H1 (cell line): ENCODE data around the gene SLC35E1. TPM values are rescaled to one million over a fixed set of nuclear protein-coding genes. Genes with fewer than 3 reads are reported as not detected.

Source experiments
- BRCA1 ChIP-seq: IDR thresholded peaks from 2 replicates; pipeline ENCODE4 v1.6.1; 2012; ENCODE audit warnings: low read depth, low read length, improper control_type of control experiment
- CBX5 ChIP-seq: fragments of 300-800, 300-1000 bp; sonication (generic); IDR thresholded peaks from 2 replicates; pipeline ENCODE4 v1.7.1; 2016; ENCODE audit warnings: antibody characterized with exemption, low read length, low read depth
- CEBPB ChIP-seq: IDR thresholded peaks from 2 replicates; pipeline ENCODE4 v1.6.1; 2012; ENCODE audit warnings: low read depth, low read length
- FOSL1 ChIP-seq: IDR thresholded peaks from 2 replicates; pipeline ENCODE4 v1.6.1; 2011; ENCODE audit warnings: mild to moderate bottlenecking, low read depth, low read length, moderate library complexity; ENCODE audit not compliant: insufficient read depth
- JUN ChIP-seq: IDR thresholded peaks from 2 replicates; pipeline ENCODE4 v1.6.1; 2011; ENCODE audit warnings: low read depth, mild to moderate bottlenecking, improper control_type of control experiment, low read length
- JUND ChIP-seq: IDR thresholded peaks from 2 replicates; pipeline ENCODE4 v1.6.1; 2011; ENCODE audit warnings: mild to moderate bottlenecking, improper control_type of control experiment, low read length
- RAD21 ChIP-seq, 2 experiments: IDR thresholded peaks in 1 of 2; conservative IDR thresholded peaks in 1 of 2; 2 replicates each; pipeline ENCODE4 v1.6.1; 2011; ENCODE audit warnings: low read depth in 2 of 2, low read length in 2 of 2, improper control_type of control experiment in 1 of 2, inconsistent platforms in 1 of 2, mild to moderate bottlenecking in 1 of 2, moderate library complexity in 1 of 2
- RXRA ChIP-seq: IDR thresholded peaks from 2 replicates; pipeline ENCODE4 v1.6.1; 2011; ENCODE audit warnings: low read depth, mild to moderate bottlenecking, low read length, moderate library complexity; ENCODE audit not compliant: insufficient read depth
- TAF1 ChIP-seq: IDR thresholded peaks from 2 replicates; pipeline ENCODE4 v1.6.1; 2011; ENCODE audit warnings: mild to moderate bottlenecking, low read depth, low read length
- polyA plus RNA-seq, 7 experiments: library from polyadenylated mRNA; depleted of rRNA in 3 of 7; stranded (reverse) in 5 of 7; unstranded in 2 of 7; fragments of >200 nt in 5 of 7; fragments of 200-250 nt in 2 of 7; gene quantifications; 1 replicate in 5 of 7; 2 replicates in 1 of 7; 4 replicates in 1 of 7; pipeline versions ENCODE4 v1.2.1 to v1.2.3, GENCODE V29; 2011 to 2013; ENCODE audit warnings: missing spikeins in 2 of 7, mixed read lengths in 2 of 7
- total RNA-seq: library from RNA; stranded (reverse); fragmentation: NEBNext Ultra II Directional; extraction: Animal tissue kit (Norgen Biotek cat#: 25700); gene quantifications from 2 replicates; pipeline ENCODE4 v1.2.1, GENCODE V29; 2021
- TF ChIP-seq, protein P1 (sequence below), 3 experiments: IDR thresholded peaks; 1 replicate in 2 of 3; 2 replicates in 1 of 3; pipeline versions ENCODE4 v1.5.1 to v1.6.1; 2011; ENCODE audit warnings: low read length in 3 of 3, mild to moderate bottlenecking in 3 of 3, inconsistent platforms in 2 of 3, low read depth in 1 of 3, moderate library complexity in 1 of 3; ENCODE audit not compliant: insufficient read depth in 1 of 3; ENCODE audit errors: control extremely low read depth in 1 of 3

Gene SLC35E1
- total and polyA plus RNA-seq, 2 of the 8 experiments (the other 6 are each of a cell fraction or from before 2014, with no cell fraction given) = 26.0 to 31.9 TPM

DNA sequence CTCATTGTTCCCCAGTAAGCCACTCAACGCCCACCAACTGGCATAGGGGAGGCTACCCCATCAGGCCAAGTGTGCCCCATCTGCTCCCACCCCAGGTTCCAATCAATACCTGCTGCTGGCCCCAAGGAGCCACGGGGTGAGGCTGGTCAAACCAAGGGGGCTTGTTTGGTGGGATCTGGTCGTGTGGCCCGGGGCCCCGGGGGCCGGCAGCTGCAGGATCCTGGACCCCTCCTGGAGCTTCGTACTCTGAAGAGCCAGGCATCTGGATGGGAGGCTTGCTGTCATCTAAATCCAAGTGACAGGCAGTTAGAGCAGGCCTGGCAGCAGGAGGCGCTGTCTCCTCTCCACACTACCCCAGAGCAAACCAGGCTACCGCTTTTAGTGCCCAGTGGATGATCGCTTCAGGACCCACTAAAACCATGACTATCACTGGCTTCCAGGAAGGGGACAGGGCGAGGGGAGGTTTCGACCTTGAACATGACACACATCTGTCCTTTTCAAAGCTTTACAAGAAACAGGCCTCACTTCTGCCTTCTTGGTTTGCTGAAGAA, 44.2 kb downstream of the SLC35E1 start (continued):
- TF ChIP-seq RXRA (no peak), FOSL1 (no peak), JUND (no peak), BRCA1 (no peak), TAF1 (no peak), CEBPB (no peak), CBX5 (no peak), RAD21 (IDR thresholded peaks at IDR 0.05 in 1 of 2, conservative IDR thresholded peaks at IDR 0.05 in 1 of 2; ENCODE audit: low read depth in 2 of 2, low read length in 2 of 2) (peak; percentile 40 to 64), JUN (no peak)
- TF ChIP-seq, protein P1, sequence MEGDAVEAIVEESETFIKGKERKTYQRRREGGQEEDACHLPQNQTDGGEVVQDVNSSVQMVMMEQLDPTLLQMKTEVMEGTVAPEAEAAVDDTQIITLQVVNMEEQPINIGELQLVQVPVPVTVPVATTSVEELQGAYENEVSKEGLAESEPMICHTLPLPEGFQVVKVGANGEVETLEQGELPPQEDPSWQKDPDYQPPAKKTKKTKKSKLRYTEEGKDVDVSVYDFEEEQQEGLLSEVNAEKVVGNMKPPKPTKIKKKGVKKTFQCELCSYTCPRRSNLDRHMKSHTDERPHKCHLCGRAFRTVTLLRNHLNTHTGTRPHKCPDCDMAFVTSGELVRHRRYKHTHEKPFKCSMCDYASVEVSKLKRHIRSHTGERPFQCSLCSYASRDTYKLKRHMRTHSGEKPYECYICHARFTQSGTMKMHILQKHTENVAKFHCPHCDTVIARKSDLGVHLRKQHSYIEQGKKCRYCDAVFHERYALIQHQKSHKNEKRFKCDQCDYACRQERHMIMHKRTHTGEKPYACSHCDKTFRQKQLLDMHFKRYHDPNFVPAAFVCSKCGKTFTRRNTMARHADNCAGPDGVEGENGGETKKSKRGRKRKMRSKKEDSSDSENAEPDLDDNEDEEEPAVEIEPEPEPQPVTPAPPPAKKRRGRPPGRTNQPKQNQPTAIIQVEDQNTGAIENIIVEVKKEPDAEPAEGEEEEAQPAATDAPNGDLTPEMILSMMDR (IDR thresholded peaks at IDR 0.05; ENCODE audit: control extremely low read depth in 1 of 3, insufficient read depth in 1 of 3, low read depth in 1 of 3, low read length in 3 of 3) = peak; percentile 52 to 81 (median 80)
